ENCODE data around the gene PARK7.

The PARK7 gene

DNA sequence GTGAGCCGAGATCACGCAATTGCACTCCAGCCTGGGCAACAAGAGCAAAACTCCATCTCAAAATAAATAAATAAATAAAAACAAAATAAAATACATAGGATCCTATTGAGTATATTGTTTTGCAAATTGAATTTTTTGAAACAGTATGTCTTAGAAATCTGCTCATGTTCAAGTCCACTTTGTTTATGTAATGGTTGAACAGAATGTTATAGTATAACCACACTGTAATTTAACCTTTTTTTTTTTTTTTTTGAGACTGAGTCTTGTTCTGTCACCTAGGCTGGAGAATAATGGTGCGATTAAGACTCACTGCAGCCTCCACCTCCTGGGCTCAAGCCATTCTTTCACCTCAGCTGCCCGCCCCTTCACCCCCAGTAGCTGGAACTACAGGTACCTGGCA lies 31.4 kb downstream of the PARK7 start:
- no peak for TF ChIP-seq CTCF (conservative IDR thresholded peaks at IDR 0.05; ENCODE audit: low read depth, low read length)
- Histone ChIP-seq H3K79me2 (ENCODE audit: insufficient read depth, low read depth) (no peaks in the 10 kb centered on the region), H3K9ac (no peak overlapping the region), H3K36me3 (ENCODE audit: insufficient read depth) (no peaks in the 10 kb centered on the region), H3K4me2 (no peak overlapping the region), H3K27me3 (ENCODE audit: insufficient read depth, low read depth) (no peaks in the 10 kb centered on the region), H4K20me1 (ENCODE audit: insufficient read depth) (no peaks in the 10 kb centered on the region), H2AFZ (ENCODE audit: low read depth) (no peak overlapping the region), H3K27ac (no peak overlapping the region), H3K4me3 (IDR thresholded peaks at IDR 0.05; ENCODE audit: insufficient read depth, low read depth, low read length) (no peak overlapping the region), H3K4me1 (ENCODE audit: low read depth, poor library complexity, severe bottlenecking) (peaks cover 8% of the 10 kb centered on the region)

GRCh38 chr1:7993593-7994479 lies 32.3 kb downstream of the PARK7 start:
- no peak overlapping the region for H3K4me2 ChIP-seq
- no peaks in the 10 kb centered on the region for H3K36me3 ChIP-seq (ENCODE audit: insufficient read depth)
- no peak overlapping the region for H3K27ac ChIP-seq
- H3K4me1 ChIP-seq (ENCODE audit: low read depth, poor library complexity, severe bottlenecking), result no peaks in the 10 kb centered on the region
- no peaks in the 10 kb centered on the region for H3K79me2 ChIP-seq (ENCODE audit: insufficient read depth, low read depth)
- H4K20me1 ChIP-seq (ENCODE audit: insufficient read depth), result no peaks in the 10 kb centered on the region
- no peaks in the 10 kb centered on the region for H3K27me3 ChIP-seq (ENCODE audit: insufficient read depth, low read depth)
- no peak overlapping the region for H3K9ac ChIP-seq
- H3K4me3 ChIP-seq (IDR thresholded peaks at IDR 0.05; ENCODE audit: insufficient read depth, low read depth, low read length), result no peak overlapping the region
- no peak for TF ChIP-seq CTCF (conservative IDR thresholded peaks at IDR 0.05; ENCODE audit: low read depth, low read length)
- H2AFZ ChIP-seq (ENCODE audit: low read depth), result no peak overlapping the region

DNA sequence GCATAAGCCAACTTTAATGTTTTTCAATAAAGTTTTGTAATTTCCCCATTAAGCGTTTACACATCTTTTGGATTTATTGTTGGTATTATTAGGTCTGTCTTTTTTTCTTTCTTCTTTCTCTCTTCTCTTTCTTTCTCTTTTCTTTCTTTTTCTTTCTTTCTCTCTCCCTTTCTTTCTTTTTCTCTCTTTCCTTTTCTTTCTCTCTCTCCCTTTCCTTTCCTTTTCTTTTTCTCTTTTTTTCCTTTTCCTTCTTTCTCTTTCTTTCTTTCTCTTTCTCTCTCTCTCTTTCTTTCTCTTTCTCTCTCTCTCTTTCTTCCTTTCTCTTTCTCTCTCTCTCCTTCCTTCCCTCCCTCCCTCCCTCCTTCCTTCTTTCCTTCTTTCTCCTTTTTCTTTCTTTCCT lies 33.3 kb downstream of the PARK7 start:
- Histone ChIP-seq H2AFZ (ENCODE audit: low read depth) (no peak overlapping the region), H3K4me3 (IDR thresholded peaks at IDR 0.05; ENCODE audit: insufficient read depth, low read depth, low read length) (no peak overlapping the region), H3K27me3 (ENCODE audit: insufficient read depth, low read depth) (no peaks in the 10 kb centered on the region), H4K20me1 (ENCODE audit: insufficient read depth) (no peaks in the 10 kb centered on the region), H3K36me3 (ENCODE audit: insufficient read depth) (no peaks in the 10 kb centered on the region), H3K4me2 (no peak overlapping the region), H3K27ac (no peak overlapping the region), H3K9ac (no peak overlapping the region), H3K79me2 (ENCODE audit: insufficient read depth, low read depth) (no peaks in the 10 kb centered on the region), H3K4me1 (ENCODE audit: low read depth, poor library complexity, severe bottlenecking) (no peaks in the 10 kb centered on the region)
- no peak for TF ChIP-seq CTCF (conservative IDR thresholded peaks at IDR 0.05; ENCODE audit: low read depth, low read length)

DNA sequence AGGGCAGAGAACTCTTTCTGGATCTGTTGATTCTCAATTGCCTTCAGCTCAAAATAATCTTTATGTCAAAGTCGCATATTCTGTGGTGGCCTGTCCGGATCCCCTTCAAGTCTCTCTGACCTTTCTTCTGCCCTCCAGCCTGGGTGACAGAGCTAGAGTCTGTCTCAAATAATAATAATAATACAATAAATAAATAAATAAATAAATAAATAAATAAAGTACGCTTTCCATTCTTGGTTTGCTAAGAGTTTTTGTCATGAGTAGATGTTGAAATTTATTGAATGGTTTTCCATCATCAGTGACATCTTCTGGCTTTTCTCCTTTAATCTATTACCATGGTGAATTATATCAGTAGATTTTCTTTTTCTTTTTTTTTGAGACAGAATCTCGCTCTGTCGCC lies 33.9 kb downstream of the PARK7 start:
- H3K27me3 ChIP-seq (ENCODE audit: insufficient read depth, low read depth), result no peaks in the 10 kb centered on the region
- no peak overlapping the region for H3K27ac ChIP-seq
- no peaks in the 10 kb centered on the region for H4K20me1 ChIP-seq (ENCODE audit: insufficient read depth)
- no peak overlapping the region for H3K9ac ChIP-seq
- no peak overlapping the region for H3K4me2 ChIP-seq
- no peaks in the 10 kb centered on the region for H3K4me1 ChIP-seq (ENCODE audit: low read depth, poor library complexity, severe bottlenecking)
- no peak overlapping the region for H3K4me3 ChIP-seq (IDR thresholded peaks at IDR 0.05; ENCODE audit: insufficient read depth, low read depth, low read length)
- TF ChIP-seq CTCF (conservative IDR thresholded peaks at IDR 0.05; ENCODE audit: low read depth, low read length), result no peak
- no peaks in the 10 kb centered on the region for H3K36me3 ChIP-seq (ENCODE audit: insufficient read depth)
- H3K79me2 ChIP-seq (ENCODE audit: insufficient read depth, low read depth), result no peaks in the 10 kb centered on the region
- no peak overlapping the region for H2AFZ ChIP-seq (ENCODE audit: low read depth)

Measured in KMS-11 (cell line).